ENCODE measurements around the gene SLC6A6. TPM values are rescaled to one million over a fixed set of nuclear protein-coding genes. Genes with fewer than 3 reads are reported as not detected.
A peak's percentile ranks its signal among the peaks of the same experiment; 100 is the strongest.

The SLC6A6 gene
- total RNA-seq, 3 donors from 2014 or later = 22.1 to 52.4 (median 27.5) TPM

DNA sequence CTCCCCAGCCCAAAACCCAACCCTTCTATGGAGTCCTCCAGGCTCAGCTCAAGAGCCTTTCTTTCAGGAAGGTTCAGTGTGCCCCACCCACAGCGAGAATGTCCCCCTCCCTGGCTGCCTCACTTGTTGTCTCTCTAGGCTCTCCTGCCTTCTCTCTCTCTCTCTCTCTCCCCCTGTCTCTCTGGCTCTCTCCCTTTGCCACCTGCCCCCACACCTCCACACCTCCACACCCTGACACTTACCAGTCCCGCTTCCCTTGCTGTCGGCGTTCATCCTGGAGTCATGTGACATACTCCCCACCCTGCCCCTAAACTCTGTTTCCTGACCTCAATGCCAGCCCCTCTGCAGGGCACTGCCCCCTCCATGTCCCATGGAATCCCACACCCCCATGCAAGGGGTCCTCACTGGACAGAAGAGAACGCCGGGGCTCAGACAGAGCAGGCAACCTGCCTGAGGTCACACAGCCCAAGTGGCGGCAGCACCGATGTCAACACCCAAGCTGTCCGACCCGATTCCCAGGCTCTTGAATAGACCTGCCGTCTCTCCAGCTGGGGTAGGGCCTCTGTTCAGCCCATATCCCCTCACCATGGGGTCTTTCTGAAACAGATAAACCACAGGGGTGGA is 28.5 kb upstream of the SLC6A6 start:
- H3K4me1 ChIP-seq = peaks cover 3 to 10% of the 10 kb centered on the region in 2 donors
- intact Hi-C loops (cut with DNase I; ENCODE audit: low total_unique reads) = no loop called here
- no peak for DNase-seq (ENCODE audit: low spot score in 2 of 2)
- no peaks in the 10 kb centered on the region for H3K36me3 ChIP-seq
- H3K27me3 ChIP-seq = no peaks in the 10 kb centered on the region
- peak overlapping the region in 2 of 3 donors; percentile 1 to 25 for H3K4me3 ChIP-seq
- TF ChIP-seq POLR2A (IDR thresholded peaks at IDR 0.05) = no peak
- TF ChIP-seq POLR2AphosphoS5 (IDR thresholded peaks at IDR 0.05) = no peak
- TF ChIP-seq, protein P1, sequence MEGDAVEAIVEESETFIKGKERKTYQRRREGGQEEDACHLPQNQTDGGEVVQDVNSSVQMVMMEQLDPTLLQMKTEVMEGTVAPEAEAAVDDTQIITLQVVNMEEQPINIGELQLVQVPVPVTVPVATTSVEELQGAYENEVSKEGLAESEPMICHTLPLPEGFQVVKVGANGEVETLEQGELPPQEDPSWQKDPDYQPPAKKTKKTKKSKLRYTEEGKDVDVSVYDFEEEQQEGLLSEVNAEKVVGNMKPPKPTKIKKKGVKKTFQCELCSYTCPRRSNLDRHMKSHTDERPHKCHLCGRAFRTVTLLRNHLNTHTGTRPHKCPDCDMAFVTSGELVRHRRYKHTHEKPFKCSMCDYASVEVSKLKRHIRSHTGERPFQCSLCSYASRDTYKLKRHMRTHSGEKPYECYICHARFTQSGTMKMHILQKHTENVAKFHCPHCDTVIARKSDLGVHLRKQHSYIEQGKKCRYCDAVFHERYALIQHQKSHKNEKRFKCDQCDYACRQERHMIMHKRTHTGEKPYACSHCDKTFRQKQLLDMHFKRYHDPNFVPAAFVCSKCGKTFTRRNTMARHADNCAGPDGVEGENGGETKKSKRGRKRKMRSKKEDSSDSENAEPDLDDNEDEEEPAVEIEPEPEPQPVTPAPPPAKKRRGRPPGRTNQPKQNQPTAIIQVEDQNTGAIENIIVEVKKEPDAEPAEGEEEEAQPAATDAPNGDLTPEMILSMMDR (IDR thresholded peaks at IDR 0.05) = no peak
- H3K9me3 ChIP-seq = no peaks in the 10 kb centered on the region
- peak overlapping the region; percentile 56 to 83 for H3K27ac ChIP-seq

DNA sequence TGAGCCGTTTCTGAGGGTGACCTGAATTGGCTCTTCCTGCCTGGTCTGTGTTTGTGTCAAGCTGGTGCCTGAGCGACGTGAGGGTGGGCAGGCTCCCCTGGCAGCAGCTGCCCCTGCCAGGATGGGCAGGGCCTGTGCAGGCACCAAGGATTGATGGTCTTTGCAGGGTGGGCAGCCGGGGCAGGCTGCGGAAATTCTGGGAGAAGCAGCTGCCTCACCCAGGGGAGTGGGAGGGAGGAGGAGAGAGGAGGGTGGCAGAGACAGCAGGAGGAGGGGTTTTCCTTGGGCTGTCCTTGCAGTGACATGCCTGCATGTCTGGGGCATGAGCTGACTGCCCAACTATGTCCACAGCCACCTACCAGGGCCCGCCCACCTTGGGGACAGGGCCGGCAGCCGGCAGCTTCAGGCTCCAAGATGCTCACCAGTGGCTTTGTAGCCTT is 27.9 kb upstream of the SLC6A6 start:
- Histone ChIP-seq H3K27me3 (no peaks in the 10 kb centered on the region), H3K9me3 (no peaks in the 10 kb centered on the region), H3K27ac (peak overlapping the region; percentile 56 to 83), H3K4me1 (peaks cover 3 to 10% of the 10 kb centered on the region in 2 donors), H3K4me3 (peak overlapping the region in 2 of 3 donors; percentile 1 to 25), H3K36me3 (no peaks in the 10 kb centered on the region)
- intact Hi-C loops (cut with DNase I; ENCODE audit: low total_unique reads) = no loop called here
- TF ChIP-seq POLR2A (IDR thresholded peaks at IDR 0.05) (no peak), POLR2AphosphoS5 (IDR thresholded peaks at IDR 0.05) (no peak)
- TF ChIP-seq, protein P1 (IDR thresholded peaks at IDR 0.05) = no peak
- DNase-seq (ENCODE audit: low spot score in 2 of 2) = peak in 1 of 2 donors; percentile 86

- no peak for TF ChIP-seq POLR2A (IDR thresholded peaks at IDR 0.05)
- no peak for TF ChIP-seq POLR2AphosphoS5 (IDR thresholded peaks at IDR 0.05)
- TF ChIP-seq, protein P1 (IDR thresholded peaks at IDR 0.05) = no peak
- H3K4me3 ChIP-seq = no peak overlapping the region
- intact Hi-C loops (cut with DNase I; ENCODE audit: low total_unique reads) = no loop called here
- no peaks in the 10 kb centered on the region for H3K36me3 ChIP-seq
- DNase-seq (ENCODE audit: low spot score in 2 of 2) = no peak
- H3K4me1 ChIP-seq = peaks cover 3 to 10% of the 10 kb centered on the region in 2 donors
- H3K27me3 ChIP-seq = no peaks in the 10 kb centered on the region
- no peaks in the 10 kb centered on the region for H3K9me3 ChIP-seq
- peak overlapping the region; percentile 56 to 83 for H3K27ac ChIP-seq
Measured at GRCh38 chr3:14375192-14375591, 27.2 kb upstream of the SLC6A6 start.

DNA sequence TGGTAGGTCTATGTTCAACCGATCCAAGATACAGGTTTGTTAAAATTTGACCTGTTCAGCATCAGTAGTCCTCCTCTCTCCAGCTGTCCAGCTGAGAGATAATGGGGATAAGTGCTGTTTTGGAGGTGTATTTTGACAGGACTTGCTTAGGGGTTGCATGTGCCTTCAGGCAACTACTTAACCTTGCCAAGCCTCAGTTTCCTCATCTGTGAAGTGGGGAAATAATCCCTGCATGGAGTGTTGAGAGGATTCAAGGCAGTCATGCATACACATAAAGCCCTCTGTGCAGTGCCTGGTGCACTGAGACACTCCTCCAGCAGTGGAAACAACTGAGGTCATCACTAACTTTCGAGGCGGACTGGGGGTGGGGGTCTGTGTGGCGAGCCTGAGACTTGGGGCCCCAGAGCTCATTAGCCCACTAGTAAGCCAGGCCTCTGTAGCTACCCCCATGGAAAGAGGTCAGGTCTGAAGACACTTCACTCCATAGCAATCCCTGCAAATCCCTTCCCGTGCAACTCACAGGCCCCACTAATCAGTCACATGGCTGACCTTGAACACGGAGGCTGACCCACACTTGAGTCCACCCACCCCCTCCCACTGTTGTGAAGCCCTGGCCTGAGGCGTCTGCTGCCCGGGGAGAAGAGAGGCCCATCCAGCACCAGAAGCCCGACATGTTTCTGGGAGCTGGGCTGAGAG is 25.9 kb upstream of the SLC6A6 start:
- Histone ChIP-seq H3K9me3 (no peaks in the 10 kb centered on the region), H3K4me3 (no peak overlapping the region), H3K27me3 (no peaks in the 10 kb centered on the region), H3K27ac (no peak overlapping the region), H3K4me1 (peaks cover 2 to 9% of the 10 kb centered on the region in 2 donors), H3K36me3 (no peaks in the 10 kb centered on the region)
- intact Hi-C loops (cut with DNase I; ENCODE audit: low total_unique reads) = no loop called here
- TF ChIP-seq, protein P1 (IDR thresholded peaks at IDR 0.05) = no peak
- no peak for TF ChIP-seq POLR2AphosphoS5 (IDR thresholded peaks at IDR 0.05)
- no peak for TF ChIP-seq POLR2A (IDR thresholded peaks at IDR 0.05)
- no peak for DNase-seq (ENCODE audit: low spot score in 2 of 2)

Data from breast epithelium (tissue), 4 donors.